GM12872 (cell line): ENCODE measurements around the gene APBB2.

ENCODE experiments used
- TF ChIP-seq, protein P1 (sequence below): IDR thresholded peaks from 3 replicates; pipeline ENCODE4 v1.5.1; 2011; ENCODE audit warnings: low read depth, mild to moderate bottlenecking, low read length, moderate library complexity; ENCODE audit not compliant: insufficient read depth

APBB2 gene

DNA sequence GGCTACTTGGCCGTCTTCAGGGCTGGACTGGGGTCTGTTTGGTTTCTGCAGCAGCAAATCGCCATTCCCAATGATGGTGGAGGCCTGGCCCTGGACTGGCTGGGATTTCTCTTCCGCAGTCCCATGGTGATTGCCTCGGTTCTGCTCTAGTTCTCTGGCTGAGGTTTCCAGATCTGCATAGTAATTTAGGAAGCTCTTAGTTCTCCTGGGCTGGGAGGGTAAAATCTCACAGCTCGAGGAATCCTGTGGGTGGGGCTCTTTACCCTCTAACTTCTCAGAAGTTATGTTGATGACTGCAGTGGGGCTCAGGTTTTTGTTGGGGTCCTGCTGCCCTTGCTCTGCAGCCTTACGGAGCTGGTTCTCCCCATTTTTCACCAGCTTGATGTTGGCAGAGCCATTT lies 200.6 kb downstream of the APBB2 start:
- TF ChIP-seq, protein P1, sequence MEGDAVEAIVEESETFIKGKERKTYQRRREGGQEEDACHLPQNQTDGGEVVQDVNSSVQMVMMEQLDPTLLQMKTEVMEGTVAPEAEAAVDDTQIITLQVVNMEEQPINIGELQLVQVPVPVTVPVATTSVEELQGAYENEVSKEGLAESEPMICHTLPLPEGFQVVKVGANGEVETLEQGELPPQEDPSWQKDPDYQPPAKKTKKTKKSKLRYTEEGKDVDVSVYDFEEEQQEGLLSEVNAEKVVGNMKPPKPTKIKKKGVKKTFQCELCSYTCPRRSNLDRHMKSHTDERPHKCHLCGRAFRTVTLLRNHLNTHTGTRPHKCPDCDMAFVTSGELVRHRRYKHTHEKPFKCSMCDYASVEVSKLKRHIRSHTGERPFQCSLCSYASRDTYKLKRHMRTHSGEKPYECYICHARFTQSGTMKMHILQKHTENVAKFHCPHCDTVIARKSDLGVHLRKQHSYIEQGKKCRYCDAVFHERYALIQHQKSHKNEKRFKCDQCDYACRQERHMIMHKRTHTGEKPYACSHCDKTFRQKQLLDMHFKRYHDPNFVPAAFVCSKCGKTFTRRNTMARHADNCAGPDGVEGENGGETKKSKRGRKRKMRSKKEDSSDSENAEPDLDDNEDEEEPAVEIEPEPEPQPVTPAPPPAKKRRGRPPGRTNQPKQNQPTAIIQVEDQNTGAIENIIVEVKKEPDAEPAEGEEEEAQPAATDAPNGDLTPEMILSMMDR: no peak

DNA sequence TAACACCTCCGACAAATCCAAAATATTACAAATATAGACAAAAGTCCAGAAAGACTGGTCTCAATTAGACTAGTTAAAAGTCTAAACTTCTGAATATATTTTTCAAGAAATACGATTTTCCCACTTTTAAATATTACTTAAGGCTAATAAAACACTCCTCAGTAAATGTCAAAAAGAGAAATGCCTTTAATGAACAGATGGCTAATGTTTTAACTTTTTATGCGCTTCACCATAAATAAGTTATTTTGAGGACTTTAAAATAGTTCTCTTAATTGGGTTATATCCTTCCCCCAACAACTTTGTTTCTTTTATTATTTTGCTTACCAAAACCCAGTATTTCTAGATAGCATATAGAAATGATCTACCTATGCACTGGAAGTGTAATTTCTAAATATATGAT lies 201.4 kb downstream of the APBB2 start:
- TF ChIP-seq, protein P1: no peak

DNA sequence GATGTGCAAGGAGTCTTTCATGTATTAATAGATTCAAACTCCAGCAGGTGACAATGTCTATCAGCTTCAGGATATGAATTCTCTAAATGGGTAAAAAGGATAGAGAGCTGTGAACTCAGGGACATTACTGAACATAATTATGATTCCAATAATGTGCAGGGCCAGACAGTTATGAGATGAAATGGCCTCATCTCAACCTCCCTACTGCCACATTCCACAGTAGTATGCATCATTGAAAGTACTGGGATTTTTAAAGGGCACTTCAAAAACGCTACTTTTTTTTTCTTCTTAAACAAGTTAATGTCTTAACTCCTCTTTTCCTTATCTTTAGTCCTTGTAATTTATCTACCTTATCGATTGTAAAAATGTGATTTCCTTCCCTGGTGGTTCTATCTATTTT lies 202.0 kb downstream of the APBB2 start:
- TF ChIP-seq, protein P1: no peak

DNA sequence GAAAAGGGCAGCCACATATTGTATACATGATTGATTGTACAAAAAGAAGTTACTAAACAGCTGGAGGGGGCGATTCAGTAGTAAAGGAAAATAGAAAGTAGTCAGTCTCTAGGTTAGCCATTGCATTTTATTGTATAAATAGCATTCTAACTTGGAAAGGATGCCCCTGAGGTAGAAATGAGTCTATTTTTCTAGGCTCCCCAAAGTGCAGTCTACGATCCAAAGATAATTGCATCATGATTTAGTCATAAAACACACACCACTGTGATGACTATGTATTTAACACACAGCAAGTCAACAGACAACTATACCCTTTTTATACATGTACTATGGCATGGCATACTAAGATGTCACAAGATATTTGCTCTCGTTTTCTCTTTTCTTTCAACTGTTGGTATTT lies 204.9 kb downstream of the APBB2 start:
- TF ChIP-seq, protein P1: no peak

DNA sequence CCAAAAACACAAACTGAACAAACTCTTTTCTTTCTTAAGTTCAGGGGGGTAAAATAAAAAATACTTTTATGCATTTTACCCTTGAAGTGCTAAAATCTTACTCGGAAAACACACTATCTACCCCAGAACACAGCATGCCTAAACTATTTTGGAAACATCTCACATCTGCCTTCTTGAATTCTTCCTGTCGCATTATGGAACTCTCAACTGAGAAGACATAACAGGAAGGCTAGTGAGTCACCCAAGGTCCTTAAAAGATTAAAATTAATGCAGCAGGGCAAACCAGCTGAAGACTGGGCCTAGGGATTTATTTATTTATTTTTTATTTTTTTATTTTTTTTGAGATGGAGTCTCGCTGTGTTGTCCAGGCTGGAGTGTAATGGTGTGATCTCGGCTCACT lies 208.2 kb downstream of the APBB2 start:
- TF ChIP-seq, protein P1: no peak

DNA sequence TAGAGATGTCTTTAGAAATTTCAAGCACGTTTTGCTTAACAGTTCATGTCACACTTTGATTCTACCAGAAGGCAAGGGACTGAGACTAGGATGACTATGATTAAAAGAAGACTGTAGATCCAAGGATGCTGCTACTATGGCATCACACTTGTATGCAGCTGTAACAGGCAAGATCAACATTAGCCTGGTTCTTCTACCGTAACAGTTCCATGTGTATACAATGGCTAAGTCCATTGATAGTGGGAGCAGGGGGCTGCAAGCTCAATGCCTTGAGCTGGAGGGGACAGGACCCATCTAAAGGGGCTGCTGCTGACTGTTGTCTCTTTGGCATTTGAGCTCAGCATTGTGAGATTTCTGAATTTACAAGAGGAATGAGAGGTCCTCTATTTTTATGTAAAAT lies 212.0 kb downstream of the APBB2 start:
- TF ChIP-seq, protein P1: no peak

DNA sequence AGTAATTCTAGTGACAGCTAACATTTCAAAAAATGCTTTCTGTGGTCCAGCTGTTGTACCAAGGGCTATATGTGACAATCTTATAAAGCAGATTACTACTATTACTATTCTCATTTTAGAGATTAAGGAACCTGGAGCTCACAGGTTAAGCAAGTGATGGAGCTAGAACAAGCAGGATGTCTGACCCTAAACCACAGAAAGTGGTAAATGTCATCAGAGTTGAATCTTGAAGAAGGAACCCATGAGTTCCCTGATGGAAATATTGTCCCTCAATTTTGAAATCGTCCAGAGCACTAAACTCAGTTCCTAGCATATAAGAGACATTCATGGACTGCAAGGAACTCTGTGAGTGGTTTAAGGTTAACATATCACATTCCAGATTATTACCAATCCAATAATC lies 214.0 kb downstream of the APBB2 start:
- TF ChIP-seq, protein P1: no peak
